Measurements from ENCODE around the gene NSG1. TPM values are rescaled to one million over a fixed set of nuclear protein-coding genes. Genes with fewer than 3 reads are reported as not detected.

NSG1 gene
- total and polyA plus RNA-seq, 2 experiments from 2014 or later, result 0.31 to 0.86 TPM

DNA sequence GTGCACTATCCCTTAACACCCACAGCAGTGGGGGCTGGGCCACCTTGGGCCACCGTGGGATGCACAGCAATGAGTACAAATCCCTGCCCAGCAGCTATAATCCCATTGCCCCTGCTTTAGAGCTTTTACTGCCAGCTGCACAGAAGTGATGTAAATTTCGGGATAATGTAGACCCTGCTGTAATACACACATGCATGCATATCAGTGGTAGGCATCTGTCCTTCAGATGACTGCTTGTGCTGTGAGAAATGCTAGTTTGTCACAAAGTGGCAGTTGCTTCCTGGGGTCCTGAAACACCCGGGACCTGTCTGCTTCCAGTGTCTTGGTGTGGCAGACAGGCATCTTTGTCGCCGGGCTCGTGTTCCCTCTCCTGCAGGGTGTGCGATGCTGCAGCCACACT is 14.1 kb downstream of the NSG1 start:
- in situ Hi-C loops (cut with MboI), result no loop called here
- no peaks in the 10 kb centered on the region for H3K9me3 ChIP-seq (ENCODE audit: low read depth)
- no peaks in the 10 kb centered on the region for H3K79me2 ChIP-seq (ENCODE audit: insufficient read depth)
- H3K4me3 ChIP-seq, result no peak overlapping the region
- TF ChIP-seq EZH2phosphoT487 (IDR thresholded peaks at IDR 0.05; ENCODE audit: insufficient read depth, low read depth) (no peak), EZH2 (IDR thresholded peaks at IDR 0.05; ENCODE audit: insufficient read depth, poor library complexity, severe bottlenecking) (no peak)
- H3K4me1 ChIP-seq (ENCODE audit: insufficient read depth), result no peaks in the 10 kb centered on the region
- no peak overlapping the region for H3K27ac ChIP-seq
- no peak for DNase-seq
- no peaks in the 10 kb centered on the region for H3K36me3 ChIP-seq (ENCODE audit: low read depth)
- H3K4me2 ChIP-seq (ENCODE audit: unreplicated experiment), result no peak overlapping the region
- H3K9me2 ChIP-seq (ENCODE audit: insufficient read depth), result no peaks in the 10 kb centered on the region
- WGBS, 2 experiments (ENCODE audit: low coverage in 1 of 2, low lambda C conversion rate in 2 of 2, missing lambda C conversion rate in 2 of 2), result 11 to 19% methylated on average over 7 of the region's 7 CpGs
- H4K20me1 ChIP-seq (ENCODE audit: insufficient read depth), result no peaks in the 10 kb centered on the region
- peaks cover 50% of the 10 kb centered on the region for H3K27me3 ChIP-seq (replicated peaks; ENCODE audit: insufficient read depth)
- no peaks in the 10 kb centered on the region for H3F3A ChIP-seq (ENCODE audit: insufficient read depth)
- no peak overlapping the region for H3K9ac ChIP-seq
- H2AFZ ChIP-seq, result no peak overlapping the region

- DNase-seq, result peak; percentile 73
- H3K9ac ChIP-seq, result no peak overlapping the region
- H4K20me1 ChIP-seq (ENCODE audit: insufficient read depth), result no peaks in the 10 kb centered on the region
- no peak overlapping the region for H3K4me3 ChIP-seq
- no peaks in the 10 kb centered on the region for H3K4me1 ChIP-seq (ENCODE audit: insufficient read depth)
- H3K79me2 ChIP-seq (ENCODE audit: insufficient read depth), result no peaks in the 10 kb centered on the region
- H3K9me3 ChIP-seq (ENCODE audit: low read depth), result no peaks in the 10 kb centered on the region
- no peak overlapping the region for H3K27ac ChIP-seq
- H3K9me2 ChIP-seq (ENCODE audit: insufficient read depth), result no peaks in the 10 kb centered on the region
- no peak for TF ChIP-seq EZH2 (IDR thresholded peaks at IDR 0.05; ENCODE audit: insufficient read depth, poor library complexity, severe bottlenecking)
- no peak for TF ChIP-seq EZH2phosphoT487 (IDR thresholded peaks at IDR 0.05; ENCODE audit: insufficient read depth, low read depth)
- H3K4me2 ChIP-seq (ENCODE audit: unreplicated experiment), result no peak overlapping the region
- no peaks in the 10 kb centered on the region for H3K36me3 ChIP-seq (ENCODE audit: low read depth)
- in situ Hi-C loops (cut with MboI), result no loop called here
- H3K27me3 ChIP-seq (replicated peaks; ENCODE audit: insufficient read depth), result peaks cover 45% of the 10 kb centered on the region
- H2AFZ ChIP-seq, result no peak overlapping the region
- H3F3A ChIP-seq (ENCODE audit: insufficient read depth), result no peaks in the 10 kb centered on the region
- 17 to 23% methylated on average over 13 of the region's 13 CpGs for WGBS, 2 experiments (ENCODE audit: low coverage in 1 of 2, low lambda C conversion rate in 2 of 2, missing lambda C conversion rate in 2 of 2)
Measured at GRCh38 chr4:4402966-4403365, 16.1 kb downstream of the NSG1 start.

DNA sequence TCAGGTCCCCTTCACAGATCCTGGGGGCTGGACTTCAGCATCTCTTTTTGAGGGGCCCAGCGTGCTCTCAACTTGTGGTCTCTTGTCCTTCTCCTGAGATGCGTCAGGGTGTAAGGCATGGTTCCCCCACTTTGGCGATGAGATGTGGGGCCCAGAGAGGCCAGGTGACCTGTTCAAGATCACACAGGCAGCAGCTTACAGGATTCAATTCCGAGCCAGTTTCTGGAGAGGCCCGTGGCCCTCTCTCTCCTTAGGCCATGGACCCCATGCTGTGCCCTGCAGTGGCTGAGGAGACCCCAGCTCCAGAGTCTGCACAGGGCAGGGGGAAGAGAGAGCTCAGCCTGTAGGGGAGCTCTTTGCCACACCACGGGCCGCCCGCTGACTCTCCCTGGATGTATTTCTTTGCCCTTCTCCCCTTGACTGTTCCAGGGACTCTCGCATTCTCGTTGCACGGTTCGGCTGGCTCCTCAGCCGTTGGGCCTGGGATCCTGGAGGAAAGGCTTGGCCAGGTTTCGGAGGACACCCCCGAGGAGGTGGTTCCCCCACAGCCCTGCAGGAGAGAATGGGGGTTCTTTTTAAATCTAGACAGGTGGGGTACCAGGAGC is 18.6 kb downstream of the NSG1 start:
- H3K9me3 ChIP-seq (ENCODE audit: low read depth), result no peaks in the 10 kb centered on the region
- H3K36me3 ChIP-seq (ENCODE audit: low read depth), result no peaks in the 10 kb centered on the region
- WGBS, 2 experiments (ENCODE audit: low coverage in 1 of 2, low lambda C conversion rate in 2 of 2, missing lambda C conversion rate in 2 of 2), result 59 to 71% methylated on average over 15 of the region's 15 CpGs
- H3K4me1 ChIP-seq (ENCODE audit: insufficient read depth), result no peaks in the 10 kb centered on the region
- H3K27me3 ChIP-seq (replicated peaks; ENCODE audit: insufficient read depth), result peaks cover 25% of the 10 kb centered on the region
- no peak overlapping the region for H3K27ac ChIP-seq
- H3K79me2 ChIP-seq (ENCODE audit: insufficient read depth), result no peaks in the 10 kb centered on the region
- no peaks in the 10 kb centered on the region for H4K20me1 ChIP-seq (ENCODE audit: insufficient read depth)
- no peak overlapping the region for H2AFZ ChIP-seq
- no peaks in the 10 kb centered on the region for H3K9me2 ChIP-seq (ENCODE audit: insufficient read depth)
- H3K9ac ChIP-seq, result no peak overlapping the region
- TF ChIP-seq EZH2phosphoT487 (IDR thresholded peaks at IDR 0.05; ENCODE audit: insufficient read depth, low read depth) (no peak), EZH2 (IDR thresholded peaks at IDR 0.05; ENCODE audit: insufficient read depth, poor library complexity, severe bottlenecking) (no peak)
- DNase-seq, result no peak
- H3K4me2 ChIP-seq (ENCODE audit: unreplicated experiment), result no peak overlapping the region
- no peak overlapping the region for H3K4me3 ChIP-seq
- H3F3A ChIP-seq (ENCODE audit: insufficient read depth), result no peaks in the 10 kb centered on the region
- in situ Hi-C loops (cut with MboI), result no loop called here

DNA sequence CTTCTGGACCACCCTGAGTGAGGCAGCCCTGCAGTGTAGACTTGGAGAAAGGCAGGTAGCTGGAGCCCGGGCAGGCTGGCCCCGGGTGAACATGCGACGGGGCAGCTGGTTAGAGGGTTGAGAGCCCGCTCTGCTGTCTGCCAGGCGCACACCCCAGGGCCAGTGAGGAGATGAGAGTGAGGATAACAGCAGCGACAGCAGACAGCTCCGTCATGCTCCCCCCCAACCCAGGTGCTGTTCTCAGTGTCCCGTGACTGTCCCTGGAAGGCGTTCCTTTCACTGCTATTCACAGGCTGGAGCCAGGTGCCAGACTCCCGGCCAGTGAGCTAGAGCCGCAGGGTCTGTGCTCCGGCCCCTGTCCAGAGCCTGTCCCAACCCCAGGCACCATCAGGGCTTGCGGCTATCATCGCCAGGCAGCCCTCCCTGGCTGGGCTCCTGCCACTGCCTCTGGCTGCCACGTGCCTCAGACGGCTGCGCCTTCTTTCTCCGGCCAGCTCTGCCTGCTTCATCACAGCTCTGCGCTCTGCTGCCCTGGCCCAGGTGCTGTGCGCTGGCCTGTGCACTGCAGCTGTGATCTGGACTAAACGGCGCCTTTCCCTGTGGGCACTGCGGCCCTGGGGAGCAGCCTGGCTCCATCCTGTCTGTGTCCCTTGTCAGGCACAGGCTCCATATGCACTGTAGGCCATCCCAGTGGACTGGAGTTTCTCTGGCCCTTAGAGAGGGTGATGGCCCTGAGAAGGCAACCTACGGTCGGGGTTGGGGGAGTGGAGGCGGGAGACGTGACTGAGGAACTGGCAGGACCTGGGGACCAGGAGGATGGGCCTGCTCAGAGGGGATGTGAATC is 19.8 kb downstream of the NSG1 start:
- no peak overlapping the region for H3K27ac ChIP-seq
- no peaks in the 10 kb centered on the region for H3K4me1 ChIP-seq (ENCODE audit: insufficient read depth)
- H3K9ac ChIP-seq, result no peak overlapping the region
- no peak overlapping the region for H3K4me2 ChIP-seq (ENCODE audit: unreplicated experiment)
- TF ChIP-seq EZH2 (IDR thresholded peaks at IDR 0.05; ENCODE audit: insufficient read depth, poor library complexity, severe bottlenecking) (no peak), EZH2phosphoT487 (IDR thresholded peaks at IDR 0.05; ENCODE audit: insufficient read depth, low read depth) (no peak)
- in situ Hi-C loops (cut with MboI), result no loop called here
- no peaks in the 10 kb centered on the region for H3K9me2 ChIP-seq (ENCODE audit: insufficient read depth)
- no peak for DNase-seq
- WGBS, 2 experiments (ENCODE audit: low coverage in 1 of 2, low lambda C conversion rate in 2 of 2, missing lambda C conversion rate in 2 of 2), result 39 to 42% methylated on average over 28 of the region's 28 CpGs
- no peak overlapping the region for H2AFZ ChIP-seq
- no peaks in the 10 kb centered on the region for H3K9me3 ChIP-seq (ENCODE audit: low read depth)
- no peaks in the 10 kb centered on the region for H3K36me3 ChIP-seq (ENCODE audit: low read depth)
- peaks cover 17% of the 10 kb centered on the region; the same call in 1 of the 2 replicates for H3K27me3 ChIP-seq (replicated peaks; ENCODE audit: insufficient read depth)
- no peaks in the 10 kb centered on the region for H3F3A ChIP-seq (ENCODE audit: insufficient read depth)
- no peaks in the 10 kb centered on the region for H4K20me1 ChIP-seq (ENCODE audit: insufficient read depth)
- H3K4me3 ChIP-seq, result no peak overlapping the region
- no peaks in the 10 kb centered on the region for H3K79me2 ChIP-seq (ENCODE audit: insufficient read depth)

All from GM23248 (cell line).